Measurements from ENCODE around the gene DDIAS. TPM values are rescaled to one million over a fixed set of nuclear protein-coding genes. Genes with fewer than 3 reads are reported as not detected.
"Not testable (repeated sequence)": the region's sequence is repeated elsewhere in the genome, so short reads cannot be mapped to it uniquely, and the experiment has no call there.

Gene DDIAS
- total and polyA plus RNA-seq, 10 donors, result 1.5 to 11.1 (median 7.3) TPM

DNA sequence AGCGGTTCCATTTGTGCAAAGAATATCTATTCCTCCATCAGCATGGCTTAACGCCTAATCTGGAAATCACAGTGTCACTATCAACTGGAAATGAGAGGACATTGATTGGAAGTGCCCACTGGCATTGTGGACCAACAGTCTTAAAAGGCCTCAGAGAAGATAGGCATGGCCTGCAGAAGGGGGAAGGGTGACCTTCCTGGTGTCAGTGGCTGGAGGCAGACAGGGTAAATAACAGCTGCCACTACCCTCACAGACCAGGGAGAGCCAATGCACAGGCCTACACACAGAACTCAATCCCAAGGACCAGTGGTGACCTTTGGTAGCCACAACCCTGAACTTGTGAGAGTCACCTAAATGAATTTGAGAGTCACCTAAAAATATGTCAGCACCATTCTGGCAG, 36.0 kb downstream of the DDIAS start:
- intact Hi-C loops (cut with DNase I; ENCODE audit: low total_unique reads), result no loop called here
- TF ChIP-seq POLR2AphosphoS5 (IDR thresholded peaks at IDR 0.05), result no peak
- TF ChIP-seq, protein P1, sequence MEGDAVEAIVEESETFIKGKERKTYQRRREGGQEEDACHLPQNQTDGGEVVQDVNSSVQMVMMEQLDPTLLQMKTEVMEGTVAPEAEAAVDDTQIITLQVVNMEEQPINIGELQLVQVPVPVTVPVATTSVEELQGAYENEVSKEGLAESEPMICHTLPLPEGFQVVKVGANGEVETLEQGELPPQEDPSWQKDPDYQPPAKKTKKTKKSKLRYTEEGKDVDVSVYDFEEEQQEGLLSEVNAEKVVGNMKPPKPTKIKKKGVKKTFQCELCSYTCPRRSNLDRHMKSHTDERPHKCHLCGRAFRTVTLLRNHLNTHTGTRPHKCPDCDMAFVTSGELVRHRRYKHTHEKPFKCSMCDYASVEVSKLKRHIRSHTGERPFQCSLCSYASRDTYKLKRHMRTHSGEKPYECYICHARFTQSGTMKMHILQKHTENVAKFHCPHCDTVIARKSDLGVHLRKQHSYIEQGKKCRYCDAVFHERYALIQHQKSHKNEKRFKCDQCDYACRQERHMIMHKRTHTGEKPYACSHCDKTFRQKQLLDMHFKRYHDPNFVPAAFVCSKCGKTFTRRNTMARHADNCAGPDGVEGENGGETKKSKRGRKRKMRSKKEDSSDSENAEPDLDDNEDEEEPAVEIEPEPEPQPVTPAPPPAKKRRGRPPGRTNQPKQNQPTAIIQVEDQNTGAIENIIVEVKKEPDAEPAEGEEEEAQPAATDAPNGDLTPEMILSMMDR (IDR thresholded peaks at IDR 0.05 in 8 of 11, conservative IDR thresholded peaks at IDR 0.05 in 3 of 11), result no peak
- no peak for TF ChIP-seq POLR2A (IDR thresholded peaks at IDR 0.05)

GRCh38 chr11:82939456-82939855, 37.9 kb downstream of the DDIAS start:
- Histone ChIP-seq H3K4me1 (no peaks in the 10 kb centered on the region), H3K27me3 (replicated peaks in 1 of 7) (no peaks in the 10 kb centered on the region), H3K9me3 (peaks cover 0 to 6% (median 0%) of the 10 kb centered on the region in 8 donors), H3K4me3 (no peak overlapping the region), H3K27ac (no peak overlapping the region), H3K36me3 (peaks cover 0 to 13% (median 0%) of the 10 kb centered on the region in 6 donors)
- TF ChIP-seq POLR2AphosphoS5 (IDR thresholded peaks at IDR 0.05) (no peak), POLR2A (IDR thresholded peaks at IDR 0.05) (no peak)
- TF ChIP-seq, protein P1 (IDR thresholded peaks at IDR 0.05 in 8 of 11, conservative IDR thresholded peaks at IDR 0.05 in 3 of 11), result no peak
- intact Hi-C loops (cut with DNase I; ENCODE audit: low total_unique reads), result no loop called here
- DNase-seq, result no peak
- 83 to 97% (median 95%) methylated on average over 2 of the region's 2 CpGs for WGBS, 5 donors

More for the DNA sequence above, 36.0 kb downstream of the DDIAS start:
- Histone ChIP-seq H3K4me3 (no peak overlapping the region), H3K27ac (no peak overlapping the region), H3K36me3 (peaks cover 0 to 32% (median 0%) of the 10 kb centered on the region in 6 donors), H3K4me1 (no peaks in the 10 kb centered on the region), H3K27me3 (replicated peaks in 1 of 7) (no peaks in the 10 kb centered on the region), H3K9me3 (peaks cover 0 to 6% (median 0%) of the 10 kb centered on the region in 8 donors)
- no peak for DNase-seq
- WGBS, 5 donors, result 94 to 100% (median 96%) methylated on average over 2 of the region's 2 CpGs

DNA sequence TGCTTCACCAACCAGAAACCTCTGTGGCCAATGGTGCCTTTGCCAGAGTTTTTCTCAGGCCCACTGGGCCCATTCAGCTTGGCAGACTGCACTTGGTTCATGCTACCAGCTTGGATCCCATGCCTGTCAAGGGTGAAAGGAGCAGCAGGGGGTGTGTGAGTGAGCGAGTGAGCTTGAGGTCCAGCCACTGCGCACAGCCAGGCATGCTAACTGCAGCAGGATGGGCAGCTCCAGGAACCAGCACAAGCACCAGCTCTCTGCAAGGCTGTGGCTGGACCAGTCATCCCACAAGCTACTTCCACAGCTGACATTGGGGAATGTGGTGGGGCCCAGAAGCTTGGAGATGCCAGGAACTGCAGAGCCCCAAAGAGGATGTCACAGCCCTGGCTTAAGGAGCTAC, 40.8 kb downstream of the DDIAS start:
- H3K36me3 ChIP-seq, result no peaks in the 10 kb centered on the region
- 76 to 97% (median 95%) methylated on average over 2 of the region's 2 CpGs for WGBS, 5 donors
- intact Hi-C loops (cut with DNase I; ENCODE audit: low total_unique reads), result no loop called here
- peaks cover 0 to 6% (median 0%) of the 10 kb centered on the region in 8 donors for H3K9me3 ChIP-seq
- H3K4me1 ChIP-seq, result no peaks in the 10 kb centered on the region
- H3K27me3 ChIP-seq (replicated peaks in 1 of 7), result no peaks in the 10 kb centered on the region
- no peak for DNase-seq
- no peak overlapping the region for H3K4me3 ChIP-seq
- TF ChIP-seq POLR2A (IDR thresholded peaks at IDR 0.05), result no peak
- no peak for TF ChIP-seq POLR2AphosphoS5 (IDR thresholded peaks at IDR 0.05)
- TF ChIP-seq, protein P1 (IDR thresholded peaks at IDR 0.05 in 8 of 11, conservative IDR thresholded peaks at IDR 0.05 in 3 of 11), result no peak
- no peak overlapping the region for H3K27ac ChIP-seq

- DNase-seq; H3K27ac ChIP-seq; H3K27me3 ChIP-seq (replicated peaks in 1 of 7); H3K4me3 ChIP-seq; intact Hi-C loops (cut with DNase I; ENCODE audit: low total_unique reads); H3K9me3 ChIP-seq; H3K36me3 ChIP-seq; H3K4me1 ChIP-seq: not testable (repeated sequence)
- WGBS, 5 donors, result 94 to 100% (median 97%) methylated on average over 1 of the region's 1 CpG
Measured at GRCh38 chr11:82943430-82943829, 41.9 kb downstream of the DDIAS start.

- no peak for DNase-seq
- Histone ChIP-seq H3K4me3 (no peak overlapping the region), H3K9me3 (peaks cover 0 to 6% (median 0%) of the 10 kb centered on the region in 8 donors), H3K36me3 (no peaks in the 10 kb centered on the region), H3K27me3 (replicated peaks in 1 of 7) (no peaks in the 10 kb centered on the region), H3K27ac (no peak overlapping the region), H3K4me1 (no peaks in the 10 kb centered on the region)
- intact Hi-C loops (cut with DNase I; ENCODE audit: low total_unique reads), result no loop called here
- TF ChIP-seq POLR2AphosphoS5 (IDR thresholded peaks at IDR 0.05) (no peak), POLR2A (IDR thresholded peaks at IDR 0.05) (no peak)
- TF ChIP-seq, protein P1 (IDR thresholded peaks at IDR 0.05 in 8 of 11, conservative IDR thresholded peaks at IDR 0.05 in 3 of 11), result no peak
- WGBS, 5 donors, result 86 to 93% (median 90%) methylated on average over 2 of the region's 2 CpGs
Measured at GRCh38 chr11:82944198-82944597, 42.7 kb downstream of the DDIAS start.

GRCh38 chr11:82945041-82945440, 43.5 kb downstream of the DDIAS start:
- H3K27ac ChIP-seq; H3K4me1 ChIP-seq; H3K4me3 ChIP-seq; DNase-seq; intact Hi-C loops (cut with DNase I; ENCODE audit: low total_unique reads); H3K9me3 ChIP-seq; H3K27me3 ChIP-seq (replicated peaks in 1 of 7); H3K36me3 ChIP-seq: not testable (repeated sequence)
- WGBS, 5 donors, result 85 to 100% (median 87%) methylated on average over 1 of the region's 1 CpG
